GM18951 (cell line): ENCODE data around the gene WRAP73.
A peak's percentile ranks its signal among the peaks of the same experiment; 100 is the strongest.

Source experiments
- POLR2A ChIP-seq: IDR thresholded peaks from 4 replicates; pipeline ENCODE4 v1.6.1; 2011; ENCODE audit warnings: mild to moderate bottlenecking; ENCODE audit not compliant: insufficient read length, insufficient read depth; ENCODE audit errors: extremely low read depth
- in situ Hi-C: fragments of 300-500 bp; cut with MboI; formaldehyde crosslinking; loops from one replicate; pipeline ENCODE4 v1.12.0; 2022; ENCODE audit warnings: low sequenced_read_pairs, mixed read lengths, inconsistent platforms; ENCODE audit not compliant: unreplicated experiment

The WRAP73 gene

DNA sequence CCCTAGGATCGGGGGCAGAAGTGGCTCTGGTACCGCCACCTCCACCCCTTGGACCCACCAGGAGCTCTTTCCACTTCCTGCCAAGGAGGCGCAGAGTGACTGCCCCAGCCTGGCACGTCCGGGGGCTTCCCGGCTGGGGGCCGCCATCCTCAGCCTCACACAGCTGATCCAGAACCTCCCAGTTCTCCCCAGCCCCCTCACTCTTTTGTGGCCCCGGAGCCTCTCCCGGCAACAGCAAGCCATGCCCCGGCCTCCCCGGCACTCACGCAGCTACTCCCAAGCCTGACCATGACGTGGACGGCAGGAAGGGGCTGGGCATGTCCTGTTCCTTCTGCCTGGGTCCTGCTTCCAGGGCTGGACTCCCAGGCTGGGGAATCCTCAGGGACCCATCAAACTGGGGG is 19.5 kb upstream of the WRAP73 start:
- in situ Hi-C loops: no loop called here
- no peak for TF ChIP-seq POLR2A

DNA sequence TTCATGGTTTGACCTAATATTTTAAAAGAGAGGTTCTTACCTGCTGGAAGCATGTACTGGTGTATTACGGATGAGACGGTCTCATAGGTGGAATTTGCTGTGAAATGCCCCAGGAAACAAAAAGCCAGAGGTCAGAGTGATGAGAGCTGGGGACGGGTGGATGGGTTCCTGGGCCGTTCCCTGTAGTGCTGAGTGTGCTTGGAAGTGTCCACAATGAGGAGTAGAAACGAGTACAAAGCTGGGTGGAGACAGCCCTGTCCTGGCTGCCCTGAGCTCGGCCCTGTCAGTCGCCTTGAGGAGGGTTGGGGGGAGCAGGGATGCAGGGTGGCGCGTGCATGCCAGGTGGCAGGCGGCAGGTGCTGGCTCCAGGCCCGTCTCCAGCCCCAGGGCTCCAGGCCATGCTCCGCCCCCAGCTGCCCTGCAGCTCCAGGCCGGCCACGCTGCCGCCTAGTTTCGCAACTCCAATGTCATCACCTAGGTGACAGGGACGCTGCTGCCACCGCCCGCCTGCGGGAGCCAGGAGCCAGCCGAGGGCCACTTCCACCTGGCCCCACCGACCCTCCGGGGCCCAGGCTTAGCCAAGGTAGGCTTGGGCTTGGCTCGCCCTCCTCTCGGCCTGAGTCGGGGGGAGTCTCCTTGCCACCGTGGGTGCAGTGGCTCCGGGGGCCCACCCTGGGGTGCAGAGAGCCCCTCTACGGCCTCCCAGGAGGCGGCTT is 18.8 kb upstream of the WRAP73 start:
- TF ChIP-seq POLR2A: no peak

DNA sequence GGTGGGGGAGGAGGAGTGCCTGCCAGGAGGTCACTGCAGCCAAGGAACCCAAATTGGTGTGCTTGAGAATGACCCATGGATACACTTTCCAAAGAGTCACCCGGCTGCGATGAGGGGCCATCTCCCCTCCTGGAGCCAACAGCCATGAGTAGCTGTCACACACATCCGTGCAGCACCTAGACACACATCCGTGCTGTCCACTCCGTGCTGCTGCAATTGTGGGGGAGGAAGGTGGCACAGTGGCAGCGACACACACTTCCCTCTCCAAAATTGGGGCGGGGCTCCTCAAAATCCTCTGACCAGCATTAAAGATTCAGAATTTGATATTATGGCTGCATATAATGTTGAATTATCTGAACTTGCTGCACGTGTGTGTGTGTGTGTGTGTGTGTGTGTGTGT is 18.2 kb upstream of the WRAP73 start:
- in situ Hi-C loops: no loop called here

More for the DNA sequence above, 18.8 kb upstream of the WRAP73 start:
- in situ Hi-C loops: no loop called here

DNA sequence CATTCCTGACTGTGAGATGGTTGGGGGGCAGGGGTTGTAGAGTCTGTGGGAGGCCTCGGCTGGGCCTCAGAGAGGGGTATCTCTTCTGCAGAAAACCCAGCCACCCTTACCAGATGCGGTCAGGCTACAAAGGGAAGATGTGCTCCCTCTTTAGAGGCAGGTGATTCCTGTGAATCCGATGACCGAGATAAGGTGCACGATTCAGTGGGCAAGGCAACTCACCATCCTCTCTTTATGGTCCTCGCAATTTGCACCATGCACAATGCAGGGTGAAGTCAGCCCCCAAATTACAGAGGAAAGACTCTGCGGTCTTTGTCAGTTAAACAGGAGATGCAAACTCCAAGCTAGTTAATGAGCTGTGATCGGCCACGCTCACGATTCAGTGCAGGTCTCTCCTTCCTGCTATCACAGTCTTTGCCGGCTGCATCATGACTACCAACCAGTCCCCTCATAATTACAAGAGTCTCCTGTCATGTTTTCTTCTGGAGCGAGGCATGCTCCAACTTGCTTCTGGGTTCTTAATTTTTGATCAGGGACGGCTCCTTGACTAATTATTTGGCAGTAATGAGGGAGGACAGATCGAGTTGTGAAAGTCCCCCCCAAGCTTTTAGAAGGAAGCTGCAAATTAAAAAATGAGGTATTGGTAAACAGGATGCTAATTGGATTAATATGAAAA is 14.9 kb upstream of the WRAP73 start:
- TF ChIP-seq POLR2A: peak; percentile 2
- in situ Hi-C loops: no loop called here

More for the DNA sequence above, 18.2 kb upstream of the WRAP73 start:
- TF ChIP-seq POLR2A: no peak

DNA sequence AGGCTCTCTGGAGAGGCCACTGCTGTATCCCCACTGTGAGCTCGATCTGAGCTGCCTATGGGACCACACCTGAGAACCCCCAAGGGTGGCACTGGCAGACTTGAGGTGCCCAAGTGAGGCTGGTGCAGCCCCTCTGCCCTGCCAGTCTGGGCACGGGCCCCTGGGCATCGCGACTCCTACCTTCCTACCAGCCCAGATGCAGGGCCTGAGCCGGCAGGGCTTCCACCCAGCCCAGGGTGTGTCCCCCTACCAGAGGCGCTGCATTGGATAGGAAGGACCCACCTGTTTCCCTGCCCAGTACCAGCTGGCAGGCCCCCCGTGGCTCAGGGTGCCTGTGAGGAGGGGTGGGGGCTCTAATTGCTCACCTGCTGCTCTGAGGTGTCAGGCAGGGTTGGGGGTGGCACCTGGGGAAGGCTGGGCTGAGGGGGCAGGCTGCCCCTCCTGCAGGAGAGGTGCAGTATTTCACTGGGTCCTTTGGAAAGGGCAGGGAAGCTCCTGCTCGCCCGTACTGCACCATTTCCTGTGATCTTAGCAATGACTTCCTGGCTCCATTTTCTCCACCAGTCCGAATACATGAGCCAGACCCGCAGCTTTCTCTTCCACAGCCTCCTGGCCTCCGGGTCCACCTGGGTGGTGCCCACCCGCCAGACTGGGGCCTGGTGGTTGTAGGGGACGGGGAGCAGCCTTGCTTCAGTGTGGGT is 14.2 kb upstream of the WRAP73 start:
- no peak for TF ChIP-seq POLR2A
- in situ Hi-C loops: no loop called here

DNA sequence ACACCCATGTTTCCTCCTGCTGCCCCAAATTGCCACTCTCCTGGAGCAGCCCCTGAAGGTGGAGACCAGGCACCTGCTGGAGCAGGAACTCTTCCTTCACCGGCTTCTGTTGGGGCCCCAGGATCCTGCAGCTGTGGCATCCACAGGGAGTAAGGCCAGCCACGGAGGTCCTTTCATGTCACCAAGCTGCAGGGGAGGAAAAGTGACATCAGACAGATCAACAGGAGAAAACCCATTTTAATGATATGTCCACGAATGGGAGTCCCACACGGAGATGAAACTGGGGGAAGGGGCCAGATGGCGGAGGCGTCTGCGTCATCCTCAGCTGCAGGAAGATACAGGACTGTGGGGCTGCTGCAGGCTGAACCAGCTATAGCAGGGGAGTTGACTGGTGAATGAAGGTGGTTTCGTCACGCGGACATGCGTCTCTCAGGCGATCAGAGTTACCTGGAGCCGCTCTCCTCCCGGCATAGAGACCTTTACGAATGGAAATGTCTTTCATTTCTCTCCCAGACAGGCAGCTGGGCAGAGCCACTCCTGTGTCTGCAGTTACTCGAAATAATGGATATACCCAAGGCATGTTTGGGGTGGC is 12.3 kb upstream of the WRAP73 start:
- no peak for TF ChIP-seq POLR2A
- in situ Hi-C loops: no loop called here

DNA sequence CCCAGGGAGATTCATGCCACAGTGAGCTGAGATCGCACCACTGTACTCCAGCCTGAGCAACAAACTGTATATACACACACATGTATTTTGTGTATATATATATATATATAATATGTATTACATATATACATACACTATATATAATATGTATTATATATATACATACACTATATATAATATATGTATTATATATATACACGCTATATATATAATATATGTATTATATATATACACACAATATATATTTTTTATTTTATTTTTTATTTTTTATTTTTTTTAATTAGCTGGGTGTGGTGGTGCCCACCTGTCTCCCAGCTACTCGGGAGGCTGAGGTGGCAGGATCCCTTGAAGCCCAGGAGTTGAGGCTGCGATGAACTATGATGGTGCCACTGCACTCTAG is 11.7 kb upstream of the WRAP73 start:
- no peak for TF ChIP-seq POLR2A
- in situ Hi-C loops: no loop called here

DNA sequence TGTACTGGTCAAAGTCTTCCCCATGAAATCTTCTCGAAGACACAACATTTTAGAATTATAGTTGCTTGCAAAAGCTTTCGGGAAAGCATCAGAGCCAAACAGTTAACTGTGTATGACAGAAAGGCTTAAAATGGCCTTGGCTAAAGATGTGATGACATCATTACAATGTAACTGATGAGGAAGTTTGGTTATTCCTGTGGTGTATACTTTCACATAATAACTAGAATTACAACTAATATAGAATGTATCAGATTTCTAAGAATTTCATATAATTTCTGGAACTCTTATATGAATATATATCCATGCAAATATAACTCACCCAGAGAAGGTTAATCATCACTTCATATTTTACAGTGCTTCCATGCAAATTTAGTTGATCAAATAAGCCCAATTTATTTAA is 10.8 kb upstream of the WRAP73 start:
- no peak for TF ChIP-seq POLR2A
- in situ Hi-C loops: no loop called here

DNA sequence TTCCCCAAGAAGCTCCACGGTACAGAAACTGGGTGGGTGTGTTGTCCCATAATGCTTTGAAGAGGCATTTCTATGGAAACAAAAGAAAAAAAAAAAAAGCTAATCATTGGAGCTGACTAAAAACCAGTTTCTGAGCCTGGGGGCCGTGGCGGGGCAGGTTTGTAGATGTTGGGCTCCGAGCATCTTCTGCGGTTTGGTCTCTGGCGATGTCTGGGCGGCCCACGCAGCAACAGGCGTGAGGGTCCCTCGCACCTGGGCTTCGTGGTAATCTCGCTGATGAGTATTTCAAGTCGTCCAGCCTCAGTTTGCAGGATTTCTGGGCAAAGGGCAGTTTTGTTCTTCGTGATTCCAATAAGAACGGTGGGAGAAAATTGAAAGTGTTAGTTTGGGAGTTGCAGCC is 9.2 kb upstream of the WRAP73 start:
- in situ Hi-C loops: no loop called here
- TF ChIP-seq POLR2A: no peak

DNA sequence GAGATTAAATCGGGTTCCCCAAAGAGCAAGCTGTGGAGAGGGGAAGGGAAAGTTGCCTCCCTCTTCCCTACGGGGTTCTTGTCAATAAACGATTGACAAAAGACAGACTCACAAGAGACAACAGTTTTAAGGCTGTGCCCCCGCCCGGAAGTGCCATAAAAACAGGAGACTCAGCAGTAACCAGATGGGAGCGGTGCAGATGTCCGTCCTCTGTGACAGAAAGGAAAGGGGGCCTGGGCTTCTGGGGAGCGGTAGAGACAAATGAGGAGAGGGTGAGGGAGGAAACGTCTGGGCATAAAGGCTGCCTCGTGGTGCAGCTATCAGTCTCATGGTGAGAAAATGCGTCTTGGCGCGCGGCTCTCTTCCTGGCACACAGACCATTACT is 8.3 kb upstream of the WRAP73 start:
- in situ Hi-C loops: no loop called here
- TF ChIP-seq POLR2A: no peak

DNA sequence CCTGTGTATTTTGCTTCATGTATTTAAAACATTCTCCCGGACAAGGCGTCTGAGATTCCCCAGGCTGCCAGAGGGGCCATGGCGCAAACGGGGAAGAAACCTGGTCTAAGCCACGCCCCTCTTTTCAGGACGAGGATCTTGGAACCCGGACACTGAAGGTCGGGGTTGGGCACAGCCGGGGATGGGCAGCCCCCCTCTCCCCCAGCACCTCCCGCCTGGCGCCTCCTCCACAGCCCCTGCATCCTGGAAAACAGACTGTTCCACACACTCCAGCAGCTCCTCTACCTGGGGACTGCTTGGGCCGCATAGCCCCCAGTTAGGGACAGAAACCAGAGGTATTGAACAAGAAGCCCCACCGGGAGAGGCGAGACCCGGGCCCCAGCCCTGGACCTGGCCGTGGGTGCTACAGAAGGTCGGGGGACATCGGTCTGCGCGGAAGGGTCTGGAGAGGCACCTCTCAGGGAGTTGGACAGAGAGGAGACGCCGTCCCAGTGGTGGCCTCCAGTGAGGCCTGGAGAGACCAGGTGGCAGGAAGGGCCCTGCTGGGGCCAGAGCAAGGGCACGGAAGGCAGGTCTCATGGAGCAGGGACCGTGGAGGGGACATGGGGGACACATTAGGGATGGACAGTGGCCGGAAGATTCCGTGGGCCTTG is 7.8 kb upstream of the WRAP73 start:
- in situ Hi-C loops: no loop called here

DNA sequence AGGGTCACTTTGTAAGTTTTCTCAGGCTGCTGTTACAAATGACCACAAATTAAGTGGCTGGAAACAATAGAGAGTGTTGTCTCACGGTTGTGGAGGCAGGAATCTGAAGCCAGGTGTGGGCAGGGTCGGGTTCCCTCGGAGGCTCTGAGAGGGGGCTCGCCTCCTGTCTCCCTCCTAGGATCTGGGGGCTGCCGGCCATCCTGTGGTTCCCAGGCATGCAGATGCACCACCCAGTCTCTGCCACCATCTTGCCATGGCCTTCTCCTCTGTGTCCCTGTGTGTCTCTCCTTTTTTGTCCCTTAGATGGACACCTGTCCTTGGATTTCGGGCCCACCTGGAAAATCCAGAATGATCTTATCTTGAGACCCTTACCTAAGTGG is 7.2 kb upstream of the WRAP73 start:
- TF ChIP-seq POLR2A: no peak
- in situ Hi-C loops: no loop called here

More for the DNA sequence above, 7.8 kb upstream of the WRAP73 start:
- no peak for TF ChIP-seq POLR2A
